ENCODE results near the gene AP4B1.

- TF ChIP-seq REST (IDR thresholded peaks at IDR 0.05) = no peak
- no peak for TF ChIP-seq CHD2 (IDR thresholded peaks at IDR 0.05; ENCODE audit: low read length, partially characterized antibody)
- TF ChIP-seq CTCF (IDR thresholded peaks at IDR 0.05) = no peak
- TF ChIP-seq MAX (IDR thresholded peaks at IDR 0.05) = no peak
- no peak for TF ChIP-seq POLR2AphosphoS2 (conservative IDR thresholded peaks at IDR 0.05; ENCODE audit: low read length)
- no peak for TF ChIP-seq FOSL2 (IDR thresholded peaks at IDR 0.05)
- TF ChIP-seq FOSL2 (CRISPR knock-in tag; IDR thresholded peaks at IDR 0.05) = no peak
- no peak for TF ChIP-seq SREBF2 (IDR thresholded peaks at IDR 0.05)
- TF ChIP-seq EHMT2 (IDR thresholded peaks at IDR 0.05; ENCODE audit: low read depth) = no peak
These were observed 43.0 kb downstream of the AP4B1 start for GRCh38 chr1:113861641-113862040.

Data from A549 (cell line).